HepG2 (cell line): ENCODE results near the gene NUDCD3. TPM values are rescaled to one million over a fixed set of nuclear protein-coding genes. Genes with fewer than 3 reads are reported as not detected.

Experiments
- ATAC-seq: fragments of 200-7000 bp; cut with Tn5 transposase; 3 replicates; pipeline ENCODE4 v1.9.1; 2020; ENCODE audit warnings: mild to moderate bottlenecking, moderate library complexity
- BruUV-seq: library from RNA; stranded (reverse); fragments of 400-500 nt; replicated peaks from 2 replicates; lab custom pipeline; 2021; lab: Mats Ljungman, UMichigan
- CTCF ChIA-PET: fragments of 300-600 bp; formaldehyde crosslinking; extraction: SDS; loops from one replicate; lab custom pipeline; 2021; ENCODE audit warnings: low total read pairs, inconsistent platforms, low intra/inter-chr PET ratio; lab: Yijun Ruan, JAX
- POLR2A ChIA-PET: fragments of 350-600 bp; sonication (Branson Sonifier 250); formaldehyde crosslinking; loops from one replicate; lab custom pipeline; 2020; ENCODE audit warnings: antibody characterized with exemption, inconsistent platforms; lab: Yijun Ruan, JAX
- DNase-seq: peaks from one replicate; pipeline ENCODE4 v3.0.0-alpha.2; 2015; ENCODE audit warnings: low spot score
- FAIRE-seq: peaks from 3 replicates; lab custom pipeline; 2011; peaks lifted over from hg19 to GRCh38; lab: Jason Lieb, UNC
- H2AFZ ChIP-seq: one replicate; pipeline ENCODE4 v1.6.1; 2011; ENCODE audit warnings: low read length, inconsistent platforms
- H3K27ac ChIP-seq: fragments of 300-600 bp; 3 replicates; pipeline ENCODE4 v1.8.0; 2011; ENCODE audit warnings: mixed run types, mild to moderate bottlenecking, mixed read lengths, low read length, inconsistent platforms; ENCODE audit not compliant: insufficient read depth; ENCODE audit errors: extremely low read length
- H3K27me3 ChIP-seq, 2 experiments: fragments of 200-600 bp in 1 of 2; 2 replicates in 1 of 2; 3 replicates in 1 of 2; pipeline versions ENCODE4 v1.6.0 to v1.8.0; 2011; ENCODE audit warnings: low read length in 2 of 2, mild to moderate bottlenecking in 2 of 2, moderate library complexity in 2 of 2, inconsistent platforms in 1 of 2; ENCODE audit not compliant: insufficient read depth in 2 of 2, control insufficient read depth in 1 of 2
- H3K36me3 ChIP-seq, 2 experiments: fragments of 200-600 bp in 1 of 2; replicated peaks in 1 of 2; 2 replicates in 1 of 2; 3 replicates in 1 of 2; pipeline versions ENCODE4 v1.5.1 to v1.8.0; 2011; ENCODE audit warnings: low read length in 2 of 2, inconsistent platforms in 1 of 2; ENCODE audit not compliant: insufficient read depth in 2 of 2, control insufficient read depth in 1 of 2
- H3K4me1 ChIP-seq: 2 replicates; pipeline ENCODE4 v1.5.1; 2012; ENCODE audit warnings: low read length, inconsistent platforms; ENCODE audit not compliant: insufficient read depth
- H3K4me2 ChIP-seq: 2 replicates; pipeline ENCODE4 v1.6.0; 2011; ENCODE audit warnings: low read depth, low read length, inconsistent platforms
- H3K4me3 ChIP-seq, 3 experiments: fragments of 200-600 bp in 1 of 3; sonication (generic), shearing (Covaris generic) in 1 of 3; replicated peaks in 1 of 3; 2 replicates each; pipeline ENCODE4 v1.5.1; 2011 to 2016; ENCODE audit warnings: low read length in 3 of 3, inconsistent platforms in 2 of 3, low read depth in 2 of 3, mild to moderate bottlenecking in 2 of 3, control low read depth in 1 of 3, mixed read lengths in 1 of 3; ENCODE audit not compliant: insufficient read depth in 1 of 3
- H3K79me2 ChIP-seq: one replicate; pipeline ENCODE4 v1.6.1; 2011; ENCODE audit warnings: low read length, inconsistent platforms; ENCODE audit not compliant: insufficient read depth
- H3K9ac ChIP-seq: 2 replicates; pipeline ENCODE4 v1.6.0; 2011; ENCODE audit warnings: mild to moderate bottlenecking, low read depth, low read length, inconsistent platforms; ENCODE audit not compliant: insufficient read depth
- H3K9me3 ChIP-seq: 2 replicates; pipeline ENCODE4 v1.5.1; 2012; ENCODE audit warnings: mild to moderate bottlenecking, low read length
- H4K20me1 ChIP-seq: 2 replicates; pipeline ENCODE4 v1.6.0; 2011; ENCODE audit warnings: inconsistent platforms, mild to moderate bottlenecking, low read length, moderate library complexity; ENCODE audit not compliant: insufficient read depth
- FOXO1 ChIP-seq: sonication (generic); formaldehyde crosslinking; IDR thresholded peaks from 2 replicates; pipeline ENCODE4 v1.4.0; 2020; ENCODE audit warnings: missing genetic modification reagents
- HOXA5 ChIP-seq: sonication (generic); formaldehyde crosslinking; IDR thresholded peaks from 2 replicates; pipeline ENCODE4 v1.4.0; 2020; ENCODE audit warnings: missing genetic modification reagents
- REXO4 ChIP-seq: sonication (generic); formaldehyde crosslinking; IDR thresholded peaks from 2 replicates; pipeline ENCODE4 v1.8.0; 2022; ENCODE audit warnings: missing genetic modification reagents, mild to moderate bottlenecking, borderline replicate concordance
- TBP ChIP-seq: sonication (generic); formaldehyde crosslinking; IDR thresholded peaks from 2 replicates; pipeline ENCODE4 v1.5.0; 2020; ENCODE audit warnings: missing genetic modification reagents
- ZNF317 ChIP-seq: sonication (generic); formaldehyde crosslinking; IDR thresholded peaks from 2 replicates; pipeline ENCODE4 v1.5.0; 2020; ENCODE audit warnings: mild to moderate bottlenecking, missing genetic modification reagents
- ZNF563 ChIP-seq: sonication (generic); formaldehyde crosslinking; IDR thresholded peaks from 2 replicates; pipeline ENCODE4 v1.8.0; 2022; ENCODE audit warnings: mild to moderate bottlenecking, moderate library complexity, missing genetic modification reagents
- ZNF670 ChIP-seq: sonication (generic); formaldehyde crosslinking; IDR thresholded peaks from 2 replicates; pipeline ENCODE4 v1.8.0; 2022; ENCODE audit warnings: mild to moderate bottlenecking, missing genetic modification reagents, borderline replicate concordance
- ZSCAN12 ChIP-seq: sonication (generic); formaldehyde crosslinking; IDR thresholded peaks from 2 replicates; pipeline ENCODE4 v1.9.0; 2021; ENCODE audit warnings: mild to moderate bottlenecking, missing genetic modification reagents
- WGBS: methylation state at CpG from one replicate; pipeline ENCODE4 v1.1.6; 2017; ENCODE audit warnings: low lambda C conversion rate; 5-methylcytosine and 5-hydroxymethylcytosine counted together
- in situ Hi-C: cut with HindIII; loops from 2 replicates; pipeline ENCODE4 v1.10.0; 2017; ENCODE audit warnings: low pct_unique_long_range_greater_than_20kb; ENCODE audit not compliant: extremely low pct_ligation_motif_present
- intact Hi-C: fragments of 100-400 bp; cut with micrococcal nuclease; formaldehyde crosslinking; loops from one replicate; pipeline ENCODE4 v1.10.0; 2022; ENCODE audit not compliant: unreplicated experiment
- polyA plus RNA-seq, 8 experiments: library from polyadenylated mRNA; depleted of rRNA in 3 of 8; stranded (reverse) in 7 of 8; unstranded in 1 of 8; fragments of >200 nt; fragmentation: Illumina TruSeq in 4 of 8; extraction: Trizol in 4 of 8; gene quantifications; 2 replicates each; pipeline versions ENCODE4 v1.2.1 to v1.2.3, GENCODE V29; 2011 to 2016; ENCODE audit warnings: low read depth in 4 of 8, missing spikeins in 1 of 8, mixed read lengths in 1 of 8; ENCODE audit not compliant: insufficient read depth in 1 of 8
- total RNA-seq, 5 experiments: library from RNA; depleted of rRNA; stranded (reverse); fragments of >200 nt; fragmentation: Illumina TruSeq; extraction: Trizol; gene quantifications; 2 replicates each; pipeline ENCODE4 v1.2.3, GENCODE V29; 2016; ENCODE audit warnings: low read depth in 1 of 5
- TF ChIP-seq, protein P1 (sequence below): sonication (generic); formaldehyde crosslinking; IDR thresholded peaks from 2 replicates; pipeline ENCODE4; 2020; ENCODE audit warnings: missing genetic modification reagents, mild to moderate bottlenecking, borderline replicate concordance
- TF ChIP-seq, protein P2 (sequence below): sonication (generic); formaldehyde crosslinking; IDR thresholded peaks from 2 replicates; pipeline ENCODE4 v1.5.1; 2020; ENCODE audit warnings: missing genetic modification reagents, mild to moderate bottlenecking, borderline replicate concordance
- TF ChIP-seq, protein P3 (sequence below): sonication (generic); formaldehyde crosslinking; IDR thresholded peaks from 2 replicates; pipeline ENCODE4 v1.8.1; 2023; ENCODE audit warnings: missing genetic modification reagents, mild to moderate bottlenecking, borderline replicate concordance
- TF ChIP-seq, protein P4 (sequence below): sonication (generic); formaldehyde crosslinking; IDR thresholded peaks from 2 replicates; pipeline ENCODE4 v1.5.0; 2020; ENCODE audit warnings: missing genetic modification reagents
- TF ChIP-seq, protein P5 (sequence below): sonication (generic); formaldehyde crosslinking; IDR thresholded peaks from 2 replicates; pipeline ENCODE4 v1.4.0; 2020; ENCODE audit warnings: missing genetic modification reagents, borderline replicate concordance
- TF ChIP-seq, protein P6 (sequence below): sonication (generic); formaldehyde crosslinking; IDR thresholded peaks from 2 replicates; pipeline ENCODE4 v1.4.0; 2020; ENCODE audit warnings: mild to moderate bottlenecking, missing genetic modification reagents

The NUDCD3 gene
- total and polyA plus RNA-seq, 2 of the 13 experiments (the other 11 are each of a cell fraction or from before 2014, with no cell fraction given), result 20.8 to 49.9 TPM

DNA sequence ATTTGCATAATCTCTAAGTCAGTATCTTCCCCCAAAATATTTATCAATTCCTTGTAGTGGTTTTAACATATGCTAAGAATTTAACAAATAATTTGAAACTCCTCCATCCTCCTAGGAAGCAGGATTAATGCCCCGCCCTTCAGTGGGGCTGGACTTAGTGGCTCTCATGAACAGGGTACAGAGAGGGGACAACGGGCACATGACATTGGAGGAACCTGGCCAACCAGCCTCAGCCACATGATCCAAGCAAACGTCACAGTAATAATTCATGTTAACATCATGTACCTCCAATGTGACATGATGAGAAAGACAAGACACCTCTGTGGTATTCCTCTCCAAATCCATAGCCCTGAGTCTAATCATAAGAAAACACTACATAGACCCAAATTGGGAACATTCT, 50.5 kb downstream of the NUDCD3 start:
- Histone ChIP-seq H3K9me3 (no peaks in the 10 kb centered on the region), H3K9ac (no peak overlapping the region), H4K20me1 (0 out of 2 replicates have a peak, but pooled peaks cover 5% of the 10 kb centered on the region), H3K79me2 (peaks cover 15% of the 10 kb centered on the region), H3K27ac (no peak overlapping the region), H2AFZ (no peak overlapping the region), H3K4me3 (no peak overlapping the region), H3K4me2 (no peak overlapping the region), H3K36me3 (peaks cover 6 to 28% of the 10 kb centered on the region in 2 experiments), H3K4me1 (no peaks in the 10 kb centered on the region), H3K27me3 (no peaks in the 10 kb centered on the region)
- FAIRE-seq, result no peak
- in situ Hi-C loops, result no loop called here
- ChIA-PET POLR2A (no interaction called here), CTCF (no interaction called here)
- ATAC-seq, result no peak
- WGBS, result 93% methylated on average over 3 of the region's 3 CpGs
- intact Hi-C loops, result no loop called here
- DNase-seq, result no peak
- no TSS peak for BruUV-seq
- no peak for TF ChIP-seq REXO4 (CRISPR knock-in tag)
- TF ChIP-seq, protein P1, sequence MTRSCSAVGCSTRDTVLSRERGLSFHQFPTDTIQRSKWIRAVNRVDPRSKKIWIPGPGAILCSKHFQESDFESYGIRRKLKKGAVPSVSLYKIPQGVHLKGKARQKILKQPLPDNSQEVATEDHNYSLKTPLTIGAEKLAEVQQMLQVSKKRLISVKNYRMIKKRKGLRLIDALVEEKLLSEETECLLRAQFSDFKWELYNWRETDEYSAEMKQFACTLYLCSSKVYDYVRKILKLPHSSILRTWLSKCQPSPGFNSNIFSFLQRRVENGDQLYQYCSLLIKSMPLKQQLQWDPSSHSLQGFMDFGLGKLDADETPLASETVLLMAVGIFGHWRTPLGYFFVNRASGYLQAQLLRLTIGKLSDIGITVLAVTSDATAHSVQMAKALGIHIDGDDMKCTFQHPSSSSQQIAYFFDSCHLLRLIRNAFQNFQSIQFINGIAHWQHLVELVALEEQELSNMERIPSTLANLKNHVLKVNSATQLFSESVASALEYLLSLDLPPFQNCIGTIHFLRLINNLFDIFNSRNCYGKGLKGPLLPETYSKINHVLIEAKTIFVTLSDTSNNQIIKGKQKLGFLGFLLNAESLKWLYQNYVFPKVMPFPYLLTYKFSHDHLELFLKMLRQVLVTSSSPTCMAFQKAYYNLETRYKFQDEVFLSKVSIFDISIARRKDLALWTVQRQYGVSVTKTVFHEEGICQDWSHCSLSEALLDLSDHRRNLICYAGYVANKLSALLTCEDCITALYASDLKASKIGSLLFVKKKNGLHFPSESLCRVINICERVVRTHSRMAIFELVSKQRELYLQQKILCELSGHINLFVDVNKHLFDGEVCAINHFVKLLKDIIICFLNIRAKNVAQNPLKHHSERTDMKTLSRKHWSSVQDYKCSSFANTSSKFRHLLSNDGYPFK (CRISPR knock-in tag), result no peak
- no peak for TF ChIP-seq FOXO1
- TF ChIP-seq ZNF317 (CRISPR knock-in tag), result no peak
- TF ChIP-seq, protein P2, sequence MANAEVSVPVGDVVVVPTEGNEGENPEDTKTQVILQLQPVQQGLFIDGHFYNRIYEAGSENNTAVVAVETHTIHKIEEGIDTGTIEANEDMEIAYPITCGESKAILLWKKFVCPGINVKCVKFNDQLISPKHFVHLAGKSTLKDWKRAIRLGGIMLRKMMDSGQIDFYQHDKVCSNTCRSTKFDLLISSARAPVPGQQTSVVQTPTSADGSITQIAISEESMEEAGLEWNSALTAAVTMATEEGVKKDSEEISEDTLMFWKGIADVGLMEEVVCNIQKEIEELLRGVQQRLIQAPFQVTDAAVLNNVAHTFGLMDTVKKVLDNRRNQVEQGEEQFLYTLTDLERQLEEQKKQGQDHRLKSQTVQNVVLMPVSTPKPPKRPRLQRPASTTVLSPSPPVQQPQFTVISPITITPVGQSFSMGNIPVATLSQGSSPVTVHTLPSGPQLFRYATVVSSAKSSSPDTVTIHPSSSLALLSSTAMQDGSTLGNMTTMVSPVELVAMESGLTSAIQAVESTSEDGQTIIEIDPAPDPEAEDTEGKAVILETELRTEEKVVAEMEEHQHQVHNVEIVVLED (CRISPR knock-in tag), result no peak
- TF ChIP-seq ZSCAN12 (CRISPR knock-in tag), result no peak
- TF ChIP-seq, protein P3, sequence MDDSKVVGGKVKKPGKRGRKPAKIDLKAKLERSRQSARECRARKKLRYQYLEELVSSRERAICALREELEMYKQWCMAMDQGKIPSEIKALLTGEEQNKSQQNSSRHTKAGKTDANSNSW (CRISPR knock-in tag), result no peak
- TF ChIP-seq, protein P4, sequence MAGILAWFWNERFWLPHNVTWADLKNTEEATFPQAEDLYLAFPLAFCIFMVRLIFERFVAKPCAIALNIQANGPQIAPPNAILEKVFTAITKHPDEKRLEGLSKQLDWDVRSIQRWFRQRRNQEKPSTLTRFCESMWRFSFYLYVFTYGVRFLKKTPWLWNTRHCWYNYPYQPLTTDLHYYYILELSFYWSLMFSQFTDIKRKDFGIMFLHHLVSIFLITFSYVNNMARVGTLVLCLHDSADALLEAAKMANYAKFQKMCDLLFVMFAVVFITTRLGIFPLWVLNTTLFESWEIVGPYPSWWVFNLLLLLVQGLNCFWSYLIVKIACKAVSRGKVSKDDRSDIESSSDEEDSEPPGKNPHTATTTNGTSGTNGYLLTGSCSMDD (CRISPR knock-in tag), result no peak
- TF ChIP-seq, protein P5, sequence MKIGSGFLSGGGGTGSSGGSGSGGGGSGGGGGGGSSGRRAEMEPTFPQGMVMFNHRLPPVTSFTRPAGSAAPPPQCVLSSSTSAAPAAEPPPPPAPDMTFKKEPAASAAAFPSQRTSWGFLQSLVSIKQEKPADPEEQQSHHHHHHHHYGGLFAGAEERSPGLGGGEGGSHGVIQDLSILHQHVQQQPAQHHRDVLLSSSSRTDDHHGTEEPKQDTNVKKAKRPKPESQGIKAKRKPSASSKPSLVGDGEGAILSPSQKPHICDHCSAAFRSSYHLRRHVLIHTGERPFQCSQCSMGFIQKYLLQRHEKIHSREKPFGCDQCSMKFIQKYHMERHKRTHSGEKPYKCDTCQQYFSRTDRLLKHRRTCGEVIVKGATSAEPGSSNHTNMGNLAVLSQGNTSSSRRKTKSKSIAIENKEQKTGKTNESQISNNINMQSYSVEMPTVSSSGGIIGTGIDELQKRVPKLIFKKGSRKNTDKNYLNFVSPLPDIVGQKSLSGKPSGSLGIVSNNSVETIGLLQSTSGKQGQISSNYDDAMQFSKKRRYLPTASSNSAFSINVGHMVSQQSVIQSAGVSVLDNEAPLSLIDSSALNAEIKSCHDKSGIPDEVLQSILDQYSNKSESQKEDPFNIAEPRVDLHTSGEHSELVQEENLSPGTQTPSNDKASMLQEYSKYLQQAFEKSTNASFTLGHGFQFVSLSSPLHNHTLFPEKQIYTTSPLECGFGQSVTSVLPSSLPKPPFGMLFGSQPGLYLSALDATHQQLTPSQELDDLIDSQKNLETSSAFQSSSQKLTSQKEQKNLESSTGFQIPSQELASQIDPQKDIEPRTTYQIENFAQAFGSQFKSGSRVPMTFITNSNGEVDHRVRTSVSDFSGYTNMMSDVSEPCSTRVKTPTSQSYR, result no peak
- no peak for TF ChIP-seq HOXA5
- no peak for TF ChIP-seq ZNF563 (CRISPR knock-in tag)
- no peak for TF ChIP-seq ZNF670 (CRISPR knock-in tag)
- no peak for TF ChIP-seq TBP (CRISPR knock-in tag)
- TF ChIP-seq, protein P6, sequence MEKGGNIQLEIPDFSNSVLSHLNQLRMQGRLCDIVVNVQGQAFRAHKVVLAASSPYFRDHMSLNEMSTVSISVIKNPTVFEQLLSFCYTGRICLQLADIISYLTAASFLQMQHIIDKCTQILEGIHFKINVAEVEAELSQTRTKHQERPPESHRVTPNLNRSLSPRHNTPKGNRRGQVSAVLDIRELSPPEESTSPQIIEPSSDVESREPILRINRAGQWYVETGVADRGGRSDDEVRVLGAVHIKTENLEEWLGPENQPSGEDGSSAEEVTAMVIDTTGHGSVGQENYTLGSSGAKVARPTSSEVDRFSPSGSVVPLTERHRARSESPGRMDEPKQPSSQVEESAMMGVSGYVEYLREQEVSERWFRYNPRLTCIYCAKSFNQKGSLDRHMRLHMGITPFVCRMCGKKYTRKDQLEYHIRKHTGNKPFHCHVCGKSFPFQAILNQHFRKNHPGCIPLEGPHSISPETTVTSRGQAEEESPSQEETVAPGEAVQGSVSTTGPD (CRISPR knock-in tag), result no peak
